VCaP (cell line): Measurements from ENCODE around the gene DNAJC5.
A peak's percentile ranks its signal among the peaks of the same experiment; 100 is the strongest.
"Not testable (repeated sequence)": the region's sequence is repeated elsewhere in the genome, so short reads cannot be mapped to it uniquely, and the experiment has no call there.

Experiments
- H3K27ac ChIP-seq: fragments of 450-650 bp; 2 replicates; pipeline ENCODE4 v1.5.1; 2017
- TF ChIP-seq, protein P1 (sequence below): fragments of 450-650 bp; conservative IDR thresholded peaks from 2 replicates; pipeline ENCODE4 v1.5.1; 2017; ENCODE audit warnings: mild to moderate bottlenecking, moderate library complexity

DNAJC5 gene

DNA sequence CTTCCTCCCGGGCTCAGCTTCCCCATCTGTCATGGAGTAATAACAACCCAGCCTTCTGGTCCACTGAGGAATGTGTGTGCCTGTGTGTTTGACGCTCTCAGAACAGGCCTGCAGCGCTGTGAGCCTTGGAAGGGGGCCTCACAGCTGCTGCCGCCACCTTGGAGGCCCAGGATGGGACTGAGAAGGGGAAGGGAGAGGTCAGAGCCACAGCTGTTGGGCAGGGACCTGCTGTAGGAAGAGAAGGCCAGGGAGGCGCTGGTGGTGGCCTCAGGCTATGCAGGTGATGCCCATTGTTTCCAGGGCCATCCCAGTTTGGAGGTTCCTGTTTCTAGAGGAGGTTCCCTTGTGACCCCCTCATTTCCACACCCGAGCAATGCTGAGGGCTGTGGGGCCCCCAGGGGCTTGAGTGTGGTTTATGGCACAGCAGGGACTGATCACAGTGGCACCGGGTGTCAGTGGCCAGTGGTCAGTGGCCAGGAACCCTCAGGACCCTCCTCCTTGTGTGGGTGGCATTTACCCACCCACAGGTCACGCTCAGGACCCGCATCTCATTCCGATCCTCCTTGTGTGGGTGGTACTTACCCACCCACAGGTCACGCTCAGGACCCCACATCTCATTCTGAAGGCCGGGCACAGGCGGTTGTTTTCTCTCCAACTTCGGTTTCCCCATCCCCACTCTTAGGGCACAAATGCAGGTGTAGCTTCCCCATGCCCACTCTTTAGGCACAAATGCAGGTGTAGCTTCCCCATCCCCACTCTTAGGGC is 15.8 kb upstream of the DNAJC5 start:
- H3K27ac ChIP-seq: no peak overlapping the region
- TF ChIP-seq, protein P1, sequence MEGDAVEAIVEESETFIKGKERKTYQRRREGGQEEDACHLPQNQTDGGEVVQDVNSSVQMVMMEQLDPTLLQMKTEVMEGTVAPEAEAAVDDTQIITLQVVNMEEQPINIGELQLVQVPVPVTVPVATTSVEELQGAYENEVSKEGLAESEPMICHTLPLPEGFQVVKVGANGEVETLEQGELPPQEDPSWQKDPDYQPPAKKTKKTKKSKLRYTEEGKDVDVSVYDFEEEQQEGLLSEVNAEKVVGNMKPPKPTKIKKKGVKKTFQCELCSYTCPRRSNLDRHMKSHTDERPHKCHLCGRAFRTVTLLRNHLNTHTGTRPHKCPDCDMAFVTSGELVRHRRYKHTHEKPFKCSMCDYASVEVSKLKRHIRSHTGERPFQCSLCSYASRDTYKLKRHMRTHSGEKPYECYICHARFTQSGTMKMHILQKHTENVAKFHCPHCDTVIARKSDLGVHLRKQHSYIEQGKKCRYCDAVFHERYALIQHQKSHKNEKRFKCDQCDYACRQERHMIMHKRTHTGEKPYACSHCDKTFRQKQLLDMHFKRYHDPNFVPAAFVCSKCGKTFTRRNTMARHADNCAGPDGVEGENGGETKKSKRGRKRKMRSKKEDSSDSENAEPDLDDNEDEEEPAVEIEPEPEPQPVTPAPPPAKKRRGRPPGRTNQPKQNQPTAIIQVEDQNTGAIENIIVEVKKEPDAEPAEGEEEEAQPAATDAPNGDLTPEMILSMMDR: no peak

DNA sequence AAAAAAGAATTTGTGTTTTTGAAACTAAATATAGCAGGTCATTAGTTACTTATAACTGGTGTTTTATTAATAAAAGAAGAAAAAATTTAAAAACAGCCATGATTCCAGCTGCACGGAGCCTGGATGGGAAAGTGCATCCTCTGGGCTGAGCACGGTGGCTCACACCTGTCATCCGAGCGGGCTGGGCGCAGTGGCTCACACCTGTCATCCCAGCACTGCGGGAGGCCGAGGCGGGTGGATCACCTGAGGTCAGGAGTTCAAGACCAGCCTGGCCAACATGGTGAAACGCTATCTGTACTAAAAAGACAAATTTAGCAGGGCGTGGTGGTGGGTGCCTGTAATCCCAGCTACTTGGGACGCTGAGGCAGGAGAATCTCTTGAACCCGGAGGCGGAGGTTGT is 14.0 kb upstream of the DNAJC5 start:
- not testable (repeated sequence) for H3K27ac ChIP-seq

DNA sequence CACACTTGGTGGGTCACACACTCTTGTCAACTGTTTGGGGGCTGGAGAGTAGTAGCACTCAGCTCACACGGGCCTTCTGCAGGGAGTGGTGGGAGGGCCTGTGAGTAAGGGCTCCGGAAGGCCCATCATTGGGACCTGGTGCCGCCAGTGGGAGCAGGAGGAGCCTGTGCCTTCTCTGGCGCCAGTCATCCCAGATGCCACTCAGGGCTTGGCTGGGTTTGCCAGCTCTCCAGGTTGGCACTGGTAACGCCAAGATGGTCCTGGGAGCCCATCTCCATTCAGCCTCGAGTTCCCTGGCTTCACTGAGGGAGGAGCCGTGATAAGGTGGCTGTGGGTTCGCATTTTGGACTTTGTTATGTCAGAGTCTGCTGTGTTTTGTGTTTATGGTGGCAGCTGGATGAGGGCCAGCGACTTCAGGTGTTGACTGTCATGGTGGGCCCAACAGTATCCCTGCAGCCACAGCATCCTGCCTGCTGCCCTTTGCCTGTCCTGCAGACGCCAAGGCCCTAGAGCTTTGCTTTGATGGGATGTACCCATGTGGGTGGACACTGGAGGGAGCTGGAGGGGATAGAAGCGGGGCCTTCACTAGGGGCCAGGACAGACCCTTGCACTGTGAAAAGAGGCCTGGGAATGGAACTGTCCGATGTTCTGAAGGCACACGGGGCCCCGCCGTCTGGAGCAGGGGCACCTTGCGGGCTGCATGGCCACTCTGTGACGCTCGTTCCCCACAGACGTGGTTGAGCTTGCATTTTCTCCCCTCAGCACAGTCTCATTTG is 13.3 kb upstream of the DNAJC5 start:
- TF ChIP-seq, protein P1: no peak
- H3K27ac ChIP-seq: peak overlapping the region; percentile 8; the same call in 1 of the 2 replicates

DNA sequence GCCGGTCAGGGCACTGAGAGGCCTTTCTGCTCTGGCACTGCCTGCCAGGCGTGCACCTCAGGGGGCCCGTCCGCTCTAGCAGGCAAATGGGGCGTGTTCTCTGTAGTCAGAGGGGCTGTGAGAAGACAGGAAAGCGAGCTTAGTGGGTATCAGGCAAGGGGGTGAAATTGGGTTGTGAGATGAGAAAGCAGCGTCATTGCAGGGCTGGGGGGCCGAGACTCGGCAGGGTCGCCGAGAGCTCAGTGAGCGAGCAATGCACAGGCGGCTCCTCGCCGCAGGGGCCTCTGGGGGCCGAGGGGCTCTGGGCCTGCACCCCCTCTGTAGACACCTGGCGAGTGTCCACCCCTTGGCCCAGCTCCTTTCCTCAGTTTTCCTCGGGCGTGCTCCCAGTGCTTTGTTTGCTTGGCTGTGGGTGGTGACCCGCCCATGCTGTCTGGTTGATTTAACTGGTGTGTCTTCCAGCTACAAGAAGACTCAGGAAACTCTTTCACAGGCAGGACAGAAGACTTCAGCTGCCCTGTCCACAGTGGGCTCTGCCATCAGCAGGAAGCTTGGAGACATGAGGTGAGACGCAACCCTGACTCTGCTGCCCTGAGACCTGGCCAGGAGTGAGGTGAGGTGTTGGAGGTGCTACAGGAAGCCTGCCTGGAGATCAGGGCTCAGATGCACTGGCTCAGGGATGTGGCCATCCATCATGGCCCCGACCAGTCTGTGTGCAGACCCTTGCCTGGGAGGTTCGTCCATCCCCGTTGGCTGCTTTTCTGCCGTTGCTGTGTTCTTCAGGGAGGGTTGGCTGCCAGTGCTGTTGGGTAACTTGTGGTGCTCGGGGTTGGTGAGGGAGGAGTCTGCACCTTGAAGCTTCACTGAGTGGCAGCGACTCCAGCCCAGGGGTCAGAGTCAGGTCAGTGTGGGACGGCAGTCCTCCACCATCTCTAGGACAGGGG is 12.4 kb upstream of the DNAJC5 start:
- TF ChIP-seq, protein P1: no peak
- H3K27ac ChIP-seq: peak overlapping the region; percentile 8; the same call in 1 of the 2 replicates

DNA sequence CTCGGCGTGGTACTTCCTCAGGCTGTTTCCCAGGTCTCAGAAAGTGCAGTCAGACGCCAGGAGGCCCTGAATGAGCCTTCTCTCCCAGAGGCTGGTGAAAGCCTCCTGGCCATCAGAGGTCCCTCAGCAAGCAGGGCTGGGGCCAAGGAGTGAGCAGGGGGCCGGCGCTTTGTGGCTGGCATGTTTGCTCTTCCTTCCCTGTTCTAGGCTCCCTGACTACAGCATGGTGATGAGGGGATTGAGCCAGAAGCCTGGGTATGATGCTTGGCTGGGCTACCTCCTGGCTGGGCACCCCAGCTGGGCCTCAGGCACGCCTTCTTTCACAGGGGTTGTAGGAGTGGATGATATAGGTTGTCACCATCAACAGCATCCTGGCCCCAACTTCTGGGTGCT is 11.7 kb upstream of the DNAJC5 start:
- TF ChIP-seq, protein P1: no peak
- H3K27ac ChIP-seq: no peak overlapping the region

DNA sequence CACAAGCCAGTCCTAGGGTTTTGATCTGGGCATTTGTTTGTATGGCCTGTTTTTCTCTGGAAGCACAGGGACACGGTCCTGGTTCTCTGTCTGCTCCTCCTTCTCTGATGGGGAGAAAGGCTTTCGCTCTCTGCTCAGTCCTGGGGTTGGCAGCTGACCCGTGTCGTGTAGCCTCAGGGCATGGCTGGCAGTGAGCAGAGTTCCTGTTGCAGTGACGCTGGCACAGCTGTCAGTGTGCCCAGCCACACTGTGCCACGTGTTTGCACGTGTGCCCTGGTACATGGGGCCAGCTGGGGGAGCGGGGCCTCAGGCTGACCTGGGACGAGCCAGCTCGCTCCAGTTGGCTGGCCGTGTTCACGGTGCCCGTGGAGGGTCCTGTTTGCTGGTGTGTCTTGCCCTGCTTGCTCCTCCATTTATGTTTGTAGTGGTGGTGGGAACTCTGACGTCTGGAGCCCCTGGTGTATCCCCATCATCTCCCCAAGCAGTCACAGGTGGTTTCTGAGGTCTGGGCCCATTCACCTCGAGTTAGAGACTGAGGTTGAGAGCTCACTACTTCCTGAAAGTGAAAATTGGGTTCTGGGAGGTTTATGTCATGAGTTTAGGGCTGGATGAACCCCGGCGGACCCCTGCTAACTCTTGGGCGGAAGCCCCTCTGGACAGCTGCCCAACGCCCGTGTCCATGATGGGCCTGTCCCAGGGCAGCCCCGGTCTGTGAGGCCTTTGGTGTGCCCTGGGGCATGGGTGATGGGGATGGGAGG is 10.2 kb upstream of the DNAJC5 start:
- peak overlapping the region; percentile 41 for H3K27ac ChIP-seq
- TF ChIP-seq, protein P1: no peak
